Osteocyte (in vitro differentiated cells): Measurements from ENCODE around the gene RNF207. TPM values are rescaled to one million over a fixed set of nuclear protein-coding genes. Genes with fewer than 3 reads are reported as not detected.

Source experiments
- DNase-seq: peaks from one replicate; pipeline ENCODE4 v3.0.0; 2021; ENCODE audit warnings: mixed read lengths; ENCODE audit not compliant: unreplicated experiment; ENCODE audit errors: extremely low spot score
- H3K27ac Mint-ChIP-seq: one replicate; pipeline ENCODE4 v1.8.0; 2021; ENCODE audit warnings: mild to moderate bottlenecking, mixed read lengths; ENCODE audit not compliant: unreplicated experiment
- H3K27me3 Mint-ChIP-seq: one replicate; pipeline ENCODE4 v1.8.0; 2021; ENCODE audit warnings: mixed read lengths; ENCODE audit not compliant: unreplicated experiment
- H3K36me3 Mint-ChIP-seq: one replicate; pipeline ENCODE4 v1.8.0; 2021; ENCODE audit warnings: mixed read lengths; ENCODE audit not compliant: unreplicated experiment
- H3K4me1 Mint-ChIP-seq: one replicate; pipeline ENCODE4 v1.8.0; 2021; ENCODE audit warnings: mixed read lengths; ENCODE audit not compliant: unreplicated experiment
- H3K4me3 Mint-ChIP-seq: one replicate; pipeline ENCODE4 v1.8.0; 2021; ENCODE audit warnings: mild to moderate bottlenecking, moderate library complexity, mixed read lengths; ENCODE audit not compliant: unreplicated experiment
- H3K9me3 Mint-ChIP-seq: one replicate; pipeline ENCODE4 v1.8.0; 2021; ENCODE audit warnings: mixed read lengths; ENCODE audit not compliant: unreplicated experiment
- total RNA-seq: library from RNA; stranded (reverse); gene quantifications from 2 replicates; pipeline ENCODE4 v1.2.1, GENCODE V29; 2021
- TF ChIP-seq, protein P1 (sequence below): fragments of 200-600 bp; sonication (generic); IDR thresholded peaks from 2 replicates; pipeline ENCODE4 v1.5.0; 2021; ENCODE audit warnings: antibody characterized with exemption, mild to moderate bottlenecking, moderate library complexity

RNF207 gene
- total RNA-seq, 1 donor from 2014 or later: 12.4 TPM

- H3K9me3 Mint-ChIP-seq: no peaks in the 10 kb centered on the region
- DNase-seq: no peak
- H3K4me3 Mint-ChIP-seq: peak overlapping the region; percentile 83
- peaks cover 18% of the 10 kb centered on the region for H3K36me3 Mint-ChIP-seq
- peak overlapping the region; percentile 74 for H3K27ac Mint-ChIP-seq
- H3K27me3 Mint-ChIP-seq: no peaks in the 10 kb centered on the region
- TF ChIP-seq, protein P1, sequence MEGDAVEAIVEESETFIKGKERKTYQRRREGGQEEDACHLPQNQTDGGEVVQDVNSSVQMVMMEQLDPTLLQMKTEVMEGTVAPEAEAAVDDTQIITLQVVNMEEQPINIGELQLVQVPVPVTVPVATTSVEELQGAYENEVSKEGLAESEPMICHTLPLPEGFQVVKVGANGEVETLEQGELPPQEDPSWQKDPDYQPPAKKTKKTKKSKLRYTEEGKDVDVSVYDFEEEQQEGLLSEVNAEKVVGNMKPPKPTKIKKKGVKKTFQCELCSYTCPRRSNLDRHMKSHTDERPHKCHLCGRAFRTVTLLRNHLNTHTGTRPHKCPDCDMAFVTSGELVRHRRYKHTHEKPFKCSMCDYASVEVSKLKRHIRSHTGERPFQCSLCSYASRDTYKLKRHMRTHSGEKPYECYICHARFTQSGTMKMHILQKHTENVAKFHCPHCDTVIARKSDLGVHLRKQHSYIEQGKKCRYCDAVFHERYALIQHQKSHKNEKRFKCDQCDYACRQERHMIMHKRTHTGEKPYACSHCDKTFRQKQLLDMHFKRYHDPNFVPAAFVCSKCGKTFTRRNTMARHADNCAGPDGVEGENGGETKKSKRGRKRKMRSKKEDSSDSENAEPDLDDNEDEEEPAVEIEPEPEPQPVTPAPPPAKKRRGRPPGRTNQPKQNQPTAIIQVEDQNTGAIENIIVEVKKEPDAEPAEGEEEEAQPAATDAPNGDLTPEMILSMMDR: no peak
- peaks cover 35% of the 10 kb centered on the region for H3K4me1 Mint-ChIP-seq
Observed at GRCh38 chr1:6198646-6199297, 7.1 kb upstream of the RNF207 start.

- TF ChIP-seq, protein P1: no peak
- H3K4me3 Mint-ChIP-seq: peak within 1 kb of the TSS; percentile 83
- peaks cover 36% of the 10 kb centered on the region for H3K4me1 Mint-ChIP-seq
- H3K27ac Mint-ChIP-seq: peak within 1 kb of the TSS; percentile 99
- H3K9me3 Mint-ChIP-seq: no peaks in the 10 kb centered on the region
- no peaks in the 10 kb centered on the region for H3K27me3 Mint-ChIP-seq
- H3K36me3 Mint-ChIP-seq: peaks cover 16% of the 10 kb centered on the region
- peak; percentile 99 for DNase-seq
Observed at GRCh38 chr1:6199298-6200187, 6.4 kb upstream of the RNF207 start, which contains the start of gene RPL22. Gene RPL22, minus strand, starts transcription at chr1:6199595. Its CDS starts 22 bp downstream, at chr1:6199573.

- Mint-ChIP-seq H3K27me3 (no peaks in the 10 kb centered on the region), H3K4me1 (peaks cover 41% of the 10 kb centered on the region), H3K36me3 (peaks cover 14% of the 10 kb centered on the region), H3K27ac (peak overlapping the region; percentile 99), H3K4me3 (peak overlapping the region; percentile 83), H3K9me3 (no peaks in the 10 kb centered on the region)
- TF ChIP-seq, protein P1: no peak
- DNase-seq: no peak
Observed at GRCh38 chr1:6200188-6200809, 5.6 kb upstream of the RNF207 start.

- H3K9me3 Mint-ChIP-seq: no peaks in the 10 kb centered on the region
- TF ChIP-seq, protein P1: no peak
- no peaks in the 10 kb centered on the region for H3K27me3 Mint-ChIP-seq
- H3K4me1 Mint-ChIP-seq: peaks cover 38% of the 10 kb centered on the region
- DNase-seq: no peak
- H3K36me3 Mint-ChIP-seq: peaks cover 4% of the 10 kb centered on the region
- H3K27ac Mint-ChIP-seq: no peak overlapping the region
- H3K4me3 Mint-ChIP-seq: no peak overlapping the region
Observed at GRCh38 chr1:6202256-6202655, 3.7 kb upstream of the RNF207 start.

DNA sequence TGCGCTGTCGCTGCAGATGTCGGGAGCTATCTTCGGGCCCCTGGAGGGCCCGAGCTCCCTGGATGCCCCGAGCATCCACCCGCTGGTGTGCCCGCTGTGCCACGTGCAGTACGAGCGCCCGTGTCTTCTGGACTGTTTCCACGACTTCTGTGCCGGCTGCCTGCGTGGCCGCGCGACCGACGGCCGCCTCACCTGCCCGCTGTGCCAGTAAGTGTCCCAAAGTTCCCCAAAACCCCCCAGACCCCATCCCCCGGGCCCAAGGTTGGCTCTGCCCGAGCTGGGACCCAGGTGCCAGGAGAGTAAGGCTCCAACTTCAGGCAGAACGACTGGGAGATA, 569 bp downstream of the RNF207 start:
- Mint-ChIP-seq H3K36me3 (no peaks in the 10 kb centered on the region), H3K27ac (no peak overlapping the region), H3K9me3 (no peaks in the 10 kb centered on the region), H3K4me3 (no peak overlapping the region), H3K27me3 (no peaks in the 10 kb centered on the region), H3K4me1 (peaks cover 19% of the 10 kb centered on the region)
- DNase-seq: no peak
- TF ChIP-seq, protein P1: no peak
